HepG2 (cell line): ENCODE data around the gene NHERF2. TPM values are rescaled to one million over a fixed set of nuclear protein-coding genes. Genes with fewer than 3 reads are reported as not detected.

Experiments
- ATAC-seq: fragments of 200-7000 bp; cut with Tn5 transposase; 3 replicates; pipeline ENCODE4 v1.9.1; 2020; ENCODE audit warnings: mild to moderate bottlenecking, moderate library complexity
- BruUV-seq: library from RNA; stranded (reverse); fragments of 400-500 nt; replicated peaks from 2 replicates; lab custom pipeline; 2021; lab: Mats Ljungman, UMichigan
- CTCF ChIA-PET: fragments of 300-600 bp; formaldehyde crosslinking; extraction: SDS; loops from one replicate; lab custom pipeline; 2021; ENCODE audit warnings: low total read pairs, inconsistent platforms, low intra/inter-chr PET ratio; lab: Yijun Ruan, JAX
- POLR2A ChIA-PET: fragments of 350-600 bp; sonication (Branson Sonifier 250); formaldehyde crosslinking; loops from one replicate; lab custom pipeline; 2020; ENCODE audit warnings: antibody characterized with exemption, inconsistent platforms; lab: Yijun Ruan, JAX
- DNase-seq: peaks from one replicate; pipeline ENCODE4 v3.0.0-alpha.2; 2015; ENCODE audit warnings: low spot score
- FAIRE-seq: peaks from 3 replicates; lab custom pipeline; 2011; peaks lifted over from hg19 to GRCh38; lab: Jason Lieb, UNC
- H2AFZ ChIP-seq: one replicate; pipeline ENCODE4 v1.6.1; 2011; ENCODE audit warnings: low read length, inconsistent platforms
- H3K27ac ChIP-seq: fragments of 300-600 bp; 3 replicates; pipeline ENCODE4 v1.8.0; 2011; ENCODE audit warnings: mixed run types, mild to moderate bottlenecking, mixed read lengths, low read length, inconsistent platforms; ENCODE audit not compliant: insufficient read depth; ENCODE audit errors: extremely low read length
- H3K27me3 ChIP-seq, 2 experiments: fragments of 200-600 bp in 1 of 2; 2 replicates in 1 of 2; 3 replicates in 1 of 2; pipeline versions ENCODE4 v1.6.0 to v1.8.0; 2011; ENCODE audit warnings: low read length in 2 of 2, mild to moderate bottlenecking in 2 of 2, moderate library complexity in 2 of 2, inconsistent platforms in 1 of 2; ENCODE audit not compliant: insufficient read depth in 2 of 2, control insufficient read depth in 1 of 2
- H3K36me3 ChIP-seq, 2 experiments: fragments of 200-600 bp in 1 of 2; replicated peaks in 1 of 2; 2 replicates in 1 of 2; 3 replicates in 1 of 2; pipeline versions ENCODE4 v1.5.1 to v1.8.0; 2011; ENCODE audit warnings: low read length in 2 of 2, inconsistent platforms in 1 of 2; ENCODE audit not compliant: insufficient read depth in 2 of 2, control insufficient read depth in 1 of 2
- H3K4me1 ChIP-seq: 2 replicates; pipeline ENCODE4 v1.5.1; 2012; ENCODE audit warnings: low read length, inconsistent platforms; ENCODE audit not compliant: insufficient read depth
- H3K4me2 ChIP-seq: 2 replicates; pipeline ENCODE4 v1.6.0; 2011; ENCODE audit warnings: low read depth, low read length, inconsistent platforms
- H3K4me3 ChIP-seq, 3 experiments: fragments of 200-600 bp in 1 of 3; sonication (generic), shearing (Covaris generic) in 1 of 3; replicated peaks in 1 of 3; 2 replicates each; pipeline ENCODE4 v1.5.1; 2011 to 2016; ENCODE audit warnings: low read length in 3 of 3, inconsistent platforms in 2 of 3, low read depth in 2 of 3, mild to moderate bottlenecking in 2 of 3, control low read depth in 1 of 3, mixed read lengths in 1 of 3; ENCODE audit not compliant: insufficient read depth in 1 of 3
- H3K79me2 ChIP-seq: one replicate; pipeline ENCODE4 v1.6.1; 2011; ENCODE audit warnings: low read length, inconsistent platforms; ENCODE audit not compliant: insufficient read depth
- H3K9ac ChIP-seq: 2 replicates; pipeline ENCODE4 v1.6.0; 2011; ENCODE audit warnings: mild to moderate bottlenecking, low read depth, low read length, inconsistent platforms; ENCODE audit not compliant: insufficient read depth
- H3K9me3 ChIP-seq: 2 replicates; pipeline ENCODE4 v1.5.1; 2012; ENCODE audit warnings: mild to moderate bottlenecking, low read length
- H4K20me1 ChIP-seq: 2 replicates; pipeline ENCODE4 v1.6.0; 2011; ENCODE audit warnings: inconsistent platforms, mild to moderate bottlenecking, low read length, moderate library complexity; ENCODE audit not compliant: insufficient read depth
- CSRNP1 ChIP-seq: sonication (generic); formaldehyde crosslinking; IDR thresholded peaks from 2 replicates; pipeline ENCODE4 v1.8.1; 2023; ENCODE audit warnings: mild to moderate bottlenecking, missing genetic modification reagents
- FLYWCH1 ChIP-seq: sonication (generic); formaldehyde crosslinking; IDR thresholded peaks from 2 replicates; pipeline ENCODE4 v1.8.1; 2023; ENCODE audit warnings: mild to moderate bottlenecking, missing genetic modification reagents
- GATAD2A ChIP-seq: IDR thresholded peaks from 2 replicates; pipeline ENCODE4 v1.6.1; 2016
- NCOR1 ChIP-seq: fragments of 200-600 bp; sonication (generic); IDR thresholded peaks from 2 replicates; pipeline ENCODE4 v1.7.0; 2017; ENCODE audit warnings: antibody characterized with exemption, low read length, borderline replicate concordance
- NPAS2 ChIP-seq: sonication (generic); formaldehyde crosslinking; IDR thresholded peaks from 2 replicates; pipeline ENCODE4 v1.8.0; 2022; ENCODE audit warnings: mild to moderate bottlenecking, missing genetic modification reagents, borderline replicate concordance
- NRL ChIP-seq: sonication (generic); formaldehyde crosslinking; IDR thresholded peaks from 2 replicates; pipeline ENCODE4 v1.5.0; 2020; ENCODE audit warnings: missing genetic modification reagents, mild to moderate bottlenecking, moderate library complexity, borderline replicate concordance
- PRMT3 ChIP-seq: sonication (generic); formaldehyde crosslinking; IDR thresholded peaks from 2 replicates; pipeline ENCODE4 v1.8.1; 2022; ENCODE audit warnings: low read depth, mild to moderate bottlenecking, moderate library complexity, missing genetic modification reagents, borderline replicate concordance
- SP140L ChIP-seq: sonication (generic); formaldehyde crosslinking; IDR thresholded peaks from 2 replicates; pipeline ENCODE4 v1.4.0; 2020; ENCODE audit warnings: missing genetic modification reagents, borderline replicate concordance
- SSRP1 ChIP-seq: IDR thresholded peaks from 2 replicates; pipeline ENCODE4 v1.6.1; 2016; ENCODE audit warnings: control low read depth
- ZC3H4 ChIP-seq: sonication (generic); formaldehyde crosslinking; IDR thresholded peaks from 2 replicates; pipeline ENCODE4 v1.4.0; 2020; ENCODE audit warnings: missing genetic modification reagents, borderline replicate concordance
- ZNF276 ChIP-seq: sonication (generic); formaldehyde crosslinking; IDR thresholded peaks from 2 replicates; pipeline ENCODE4 v1.4.0; 2020; ENCODE audit warnings: mild to moderate bottlenecking, low read depth, missing genetic modification reagents
- ZNF329 ChIP-seq: sonication (generic); formaldehyde crosslinking; IDR thresholded peaks from 2 replicates; pipeline ENCODE4 v1.9.0; 2021; ENCODE audit warnings: low read depth, mild to moderate bottlenecking, missing genetic modification reagents
- ZNF512B ChIP-seq: sonication (generic); formaldehyde crosslinking; IDR thresholded peaks from 2 replicates; pipeline ENCODE4 v1.5.1; 2020; ENCODE audit warnings: missing genetic modification reagents, mild to moderate bottlenecking, borderline replicate concordance
- ZNF724P ChIP-seq: sonication (generic); formaldehyde crosslinking; IDR thresholded peaks from 2 replicates; pipeline ENCODE4 v1.8.0; 2022; ENCODE audit warnings: missing genetic modification reagents, borderline replicate concordance
- ZNF781 ChIP-seq: sonication (generic); formaldehyde crosslinking; IDR thresholded peaks from 2 replicates; pipeline ENCODE4 v1.5.1; 2020; ENCODE audit warnings: borderline replicate concordance, mild to moderate bottlenecking, missing genetic modification reagents; ENCODE audit errors: not compliant biosample characterization
- WGBS: methylation state at CpG from one replicate; pipeline ENCODE4 v1.1.6; 2017; ENCODE audit warnings: low lambda C conversion rate; 5-methylcytosine and 5-hydroxymethylcytosine counted together
- in situ Hi-C: cut with HindIII; loops from 2 replicates; pipeline ENCODE4 v1.10.0; 2017; ENCODE audit warnings: low pct_unique_long_range_greater_than_20kb; ENCODE audit not compliant: extremely low pct_ligation_motif_present
- intact Hi-C: fragments of 100-400 bp; cut with micrococcal nuclease; formaldehyde crosslinking; loops from one replicate; pipeline ENCODE4 v1.10.0; 2022; ENCODE audit not compliant: unreplicated experiment
- polyA plus RNA-seq, 8 experiments: library from polyadenylated mRNA; depleted of rRNA in 3 of 8; stranded (reverse) in 7 of 8; unstranded in 1 of 8; fragments of >200 nt; fragmentation: Illumina TruSeq in 4 of 8; extraction: Trizol in 4 of 8; gene quantifications; 2 replicates each; pipeline versions ENCODE4 v1.2.1 to v1.2.3, GENCODE V29; 2011 to 2016; ENCODE audit warnings: low read depth in 4 of 8, missing spikeins in 1 of 8, mixed read lengths in 1 of 8; ENCODE audit not compliant: insufficient read depth in 1 of 8
- total RNA-seq, 5 experiments: library from RNA; depleted of rRNA; stranded (reverse); fragments of >200 nt; fragmentation: Illumina TruSeq; extraction: Trizol; gene quantifications; 2 replicates each; pipeline ENCODE4 v1.2.3, GENCODE V29; 2016; ENCODE audit warnings: low read depth in 1 of 5

Gene NHERF2
- total and polyA plus RNA-seq, 2 of the 13 experiments (the other 11 are each of a cell fraction or from before 2014, with no cell fraction given): 23.7 to 39.3 TPM

DNA sequence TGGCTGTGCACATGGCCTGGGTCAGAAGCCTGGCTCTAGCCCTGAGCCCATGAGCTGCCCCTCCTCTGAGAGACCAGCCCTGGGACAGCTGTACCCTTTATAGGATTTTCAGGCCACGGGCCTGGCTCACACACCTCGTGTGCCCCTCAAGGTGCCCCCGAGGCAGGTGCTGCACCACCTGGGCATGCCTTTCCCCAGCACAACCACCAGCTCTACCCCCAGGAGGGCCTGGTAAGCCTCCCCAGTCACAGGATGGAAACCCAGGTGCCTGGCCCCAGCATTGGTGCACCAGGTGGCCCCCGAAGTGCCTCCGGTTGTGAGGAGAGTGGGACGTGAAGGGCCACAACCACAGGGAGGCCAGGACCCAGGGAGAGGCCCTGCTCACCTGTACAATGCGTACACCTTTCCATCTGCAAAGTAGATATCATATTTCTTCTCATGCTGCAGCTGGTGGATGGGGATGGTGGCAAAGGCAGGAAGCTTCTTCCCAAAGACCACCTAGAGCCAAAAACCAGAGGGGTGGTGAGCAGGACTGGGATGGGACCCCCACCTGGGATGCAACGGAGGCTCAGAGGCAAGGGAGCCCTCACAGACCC lies 23.4 kb upstream of the NHERF2 start:
- 100% methylated on average over 1 of the region's 8 CpGs for WGBS
- CTCF ChIA-PET: interaction anchor here (1.1 to 1.8 kb wide), 4 partner anchors 14 to 140 kb away, joined by 3 to 10 read pairs (median 6); partner anchors contain the start of gene SYNGR3
- H3K4me1 ChIP-seq: peaks cover 40% of the 10 kb centered on the region
- no peak overlapping the region for H3K27ac ChIP-seq
- POLR2A ChIA-PET: interaction anchor here (0.8 to 2.8 kb wide), 13 partner anchors 9 to 152 kb away, joined by 3 to 27 read pairs (median 5); partner anchors contain the start of genes GFER, NOXO1, NPW and NTHL1
- H3K79me2 ChIP-seq: peaks cover 35% of the 10 kb centered on the region
- H3K4me2 ChIP-seq: no peak overlapping the region
- H3K27me3 ChIP-seq: no peaks in the 10 kb centered on the region
- intact Hi-C loops (no loop called here), in situ Hi-C loops (no loop called here)
- no TSS peak for BruUV-seq
- ATAC-seq (no peak), FAIRE-seq (no peak), DNase-seq (no peak)
- H3K9ac ChIP-seq: no peak overlapping the region
- no peak overlapping the region for H3K4me3 ChIP-seq
- no peak overlapping the region for H2AFZ ChIP-seq
- H3K9me3 ChIP-seq: no peaks in the 10 kb centered on the region
- H3K36me3 ChIP-seq: peaks cover 24 to 45% of the 10 kb centered on the region in 2 experiments
- peaks cover 15% of the 10 kb centered on the region; the same call in 1 of the 2 replicates for H4K20me1 ChIP-seq
- TF ChIP-seq SSRP1: no peak
- no peak for TF ChIP-seq PRMT3 (CRISPR knock-in tag)
- peak; percentile 44; the same call in 1 of the 2 replicates for TF ChIP-seq ZNF724P (CRISPR knock-in tag)
- 0 out of 2 replicates have a peak, but pooled peaks have one; percentile 2 for TF ChIP-seq CSRNP1
- no peak for TF ChIP-seq ZNF512B (CRISPR knock-in tag)
- no peak for TF ChIP-seq FLYWCH1
- 0 out of 2 replicates have a peak, but pooled peaks have one; percentile 6 for TF ChIP-seq NRL (CRISPR knock-in tag)
- peak; percentile 31 for TF ChIP-seq ZNF781 (CRISPR knock-in tag)
- no peak for TF ChIP-seq GATAD2A (CRISPR knock-in tag)
- TF ChIP-seq NPAS2 (CRISPR knock-in tag): no peak
- no peak for TF ChIP-seq ZNF276
- no peak for TF ChIP-seq ZC3H4 (CRISPR knock-in tag)
- 0 out of 2 replicates have a peak, but pooled peaks have one; percentile 21 for TF ChIP-seq ZNF329
- no peak for TF ChIP-seq SP140L (CRISPR knock-in tag)
- no peak for TF ChIP-seq NCOR1
